ENCODE measurements around the gene PTPN23. TPM values are rescaled to one million over a fixed set of nuclear protein-coding genes. Genes with fewer than 3 reads are reported as not detected.
"Not testable (repeated sequence)": the region's sequence is repeated elsewhere in the genome, so short reads cannot be mapped to it uniquely, and the experiment has no call there.

PTPN23 gene
- total RNA-seq, 3 donors from 2014 or later = 14.3 to 23.3 (median 18.4) TPM

DNA sequence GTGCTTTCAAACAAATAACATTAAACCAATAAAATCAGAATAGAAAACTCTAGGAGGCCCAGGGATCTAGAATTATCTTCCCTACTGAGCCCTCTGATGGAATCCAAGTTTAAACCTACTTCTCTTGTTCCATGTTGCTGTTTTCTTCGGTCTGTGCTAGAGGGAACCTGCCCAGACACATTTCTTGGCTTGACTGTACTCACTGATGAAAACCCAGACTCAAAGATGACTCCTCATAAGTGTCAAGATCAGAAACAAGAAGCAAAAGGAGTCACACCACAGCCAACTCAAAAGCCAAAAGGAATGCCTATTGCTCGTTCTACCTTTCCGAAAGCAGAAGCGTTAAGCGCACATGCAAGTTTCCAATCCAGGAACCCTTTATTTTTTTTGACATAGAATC, 63.3 kb downstream of the PTPN23 start:
- Histone ChIP-seq H3K9me3 (no peaks in the 10 kb centered on the region), H3K36me3 (no peaks in the 10 kb centered on the region), H3K4me3 (no peak overlapping the region), H3K4me1 (peaks cover 0 to 18% of the 10 kb centered on the region in 2 donors), H3K27ac (peak overlapping the region; percentile 91 to 92), H3K27me3 (no peaks in the 10 kb centered on the region)
- TF ChIP-seq POLR2AphosphoS5 (IDR thresholded peaks at IDR 0.05) (no peak), POLR2A (IDR thresholded peaks at IDR 0.05) (no peak)
- TF ChIP-seq, protein P1, sequence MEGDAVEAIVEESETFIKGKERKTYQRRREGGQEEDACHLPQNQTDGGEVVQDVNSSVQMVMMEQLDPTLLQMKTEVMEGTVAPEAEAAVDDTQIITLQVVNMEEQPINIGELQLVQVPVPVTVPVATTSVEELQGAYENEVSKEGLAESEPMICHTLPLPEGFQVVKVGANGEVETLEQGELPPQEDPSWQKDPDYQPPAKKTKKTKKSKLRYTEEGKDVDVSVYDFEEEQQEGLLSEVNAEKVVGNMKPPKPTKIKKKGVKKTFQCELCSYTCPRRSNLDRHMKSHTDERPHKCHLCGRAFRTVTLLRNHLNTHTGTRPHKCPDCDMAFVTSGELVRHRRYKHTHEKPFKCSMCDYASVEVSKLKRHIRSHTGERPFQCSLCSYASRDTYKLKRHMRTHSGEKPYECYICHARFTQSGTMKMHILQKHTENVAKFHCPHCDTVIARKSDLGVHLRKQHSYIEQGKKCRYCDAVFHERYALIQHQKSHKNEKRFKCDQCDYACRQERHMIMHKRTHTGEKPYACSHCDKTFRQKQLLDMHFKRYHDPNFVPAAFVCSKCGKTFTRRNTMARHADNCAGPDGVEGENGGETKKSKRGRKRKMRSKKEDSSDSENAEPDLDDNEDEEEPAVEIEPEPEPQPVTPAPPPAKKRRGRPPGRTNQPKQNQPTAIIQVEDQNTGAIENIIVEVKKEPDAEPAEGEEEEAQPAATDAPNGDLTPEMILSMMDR (IDR thresholded peaks at IDR 0.05) = no peak
- intact Hi-C loops (cut with DNase I; ENCODE audit: low total_unique reads) = no loop called here
- DNase-seq (ENCODE audit: low spot score in 2 of 2) = peak in 1 of 2 donors; percentile 28

DNA sequence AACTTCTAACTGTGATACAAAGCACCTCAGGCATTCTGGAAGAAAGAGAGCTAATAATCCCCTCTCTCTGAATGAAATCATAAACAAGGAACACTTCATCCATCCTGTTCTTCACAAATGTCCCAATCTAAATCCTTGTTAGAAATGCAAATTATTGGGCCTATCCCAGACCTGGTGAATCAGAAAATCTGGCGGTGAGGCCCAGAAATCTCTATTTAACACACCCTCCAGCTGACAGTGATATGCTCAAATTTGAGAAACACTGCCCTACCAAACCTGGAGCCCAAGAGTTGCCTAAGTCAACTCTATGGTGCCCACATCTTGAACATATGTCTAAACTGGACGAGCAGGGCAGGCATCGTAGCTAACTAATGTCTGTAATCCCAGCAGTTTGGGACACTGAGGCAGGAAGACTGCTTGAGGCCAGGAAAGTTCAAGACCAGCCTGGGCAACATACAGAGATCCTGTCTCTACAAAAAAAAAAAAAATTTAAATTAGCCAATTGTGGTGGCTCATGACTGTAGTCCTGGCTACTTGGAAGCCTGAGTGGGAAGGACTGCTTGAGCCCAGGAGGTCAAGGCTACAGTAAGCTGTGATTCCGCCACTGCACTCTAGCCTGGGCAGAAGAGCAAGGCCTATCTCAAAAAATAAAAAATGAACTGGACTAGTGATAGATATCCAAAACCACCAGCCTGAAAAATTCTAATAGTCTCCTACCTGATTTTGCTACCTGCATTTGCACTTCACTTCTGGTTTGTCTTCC, 71.8 kb downstream of the PTPN23 start:
- no peak overlapping the region for H3K4me3 ChIP-seq
- TF ChIP-seq, protein P1 (IDR thresholded peaks at IDR 0.05) = no peak
- peak in 1 of 2 donors; percentile 14 for DNase-seq (ENCODE audit: low spot score in 2 of 2)
- H3K9me3 ChIP-seq = no peaks in the 10 kb centered on the region
- H3K4me1 ChIP-seq = no peaks in the 10 kb centered on the region
- intact Hi-C loops (cut with DNase I; ENCODE audit: low total_unique reads) = no loop called here
- H3K27me3 ChIP-seq = no peaks in the 10 kb centered on the region
- no peaks in the 10 kb centered on the region for H3K36me3 ChIP-seq
- no peak overlapping the region for H3K27ac ChIP-seq

DNA sequence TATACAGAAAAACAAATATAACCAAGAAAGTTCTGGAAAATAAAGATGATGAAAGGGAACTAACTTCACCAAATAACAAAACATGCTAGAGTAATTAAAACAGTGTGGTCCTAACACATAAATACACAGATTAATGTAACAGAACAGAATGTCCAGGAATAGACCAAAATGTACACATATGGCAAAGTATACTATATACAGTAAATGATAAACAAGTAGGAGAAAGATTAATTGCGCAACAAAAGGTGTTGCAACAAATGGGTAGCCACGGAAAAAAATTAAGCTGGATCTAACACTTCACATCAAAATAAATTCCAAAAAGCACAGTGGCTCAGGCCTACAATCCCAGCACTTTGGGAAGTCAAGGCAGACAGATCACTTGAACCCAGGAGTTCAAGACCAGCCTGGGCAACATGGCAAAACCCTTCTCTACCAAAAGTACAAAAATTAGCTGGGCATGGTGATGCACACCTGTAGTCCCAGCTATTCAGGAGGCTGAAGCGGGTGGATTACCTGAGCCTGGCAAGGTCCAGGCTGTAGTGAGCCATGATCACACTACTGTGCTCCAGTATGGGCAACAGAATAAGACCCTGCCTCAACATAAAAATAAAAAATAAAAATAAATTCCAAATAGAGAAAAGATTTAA, 75.1 kb downstream of the PTPN23 start:
- Histone ChIP-seq H3K9me3 (no peaks in the 10 kb centered on the region), H3K36me3 (no peaks in the 10 kb centered on the region), H3K4me1 (no peaks in the 10 kb centered on the region), H3K27ac (peak overlapping the region in 1 of 2 donors; percentile 62), H3K4me3 (no peak overlapping the region), H3K27me3 (no peaks in the 10 kb centered on the region)
- intact Hi-C loops (cut with DNase I; ENCODE audit: low total_unique reads) = no loop called here
- no peak for TF ChIP-seq POLR2A (IDR thresholded peaks at IDR 0.05)
- TF ChIP-seq, protein P1 (IDR thresholded peaks at IDR 0.05) = no peak
- TF ChIP-seq POLR2AphosphoS5 (IDR thresholded peaks at IDR 0.05) = no peak
- DNase-seq (ENCODE audit: low spot score in 2 of 2) = peak in 1 of 2 donors; percentile 12

DNA sequence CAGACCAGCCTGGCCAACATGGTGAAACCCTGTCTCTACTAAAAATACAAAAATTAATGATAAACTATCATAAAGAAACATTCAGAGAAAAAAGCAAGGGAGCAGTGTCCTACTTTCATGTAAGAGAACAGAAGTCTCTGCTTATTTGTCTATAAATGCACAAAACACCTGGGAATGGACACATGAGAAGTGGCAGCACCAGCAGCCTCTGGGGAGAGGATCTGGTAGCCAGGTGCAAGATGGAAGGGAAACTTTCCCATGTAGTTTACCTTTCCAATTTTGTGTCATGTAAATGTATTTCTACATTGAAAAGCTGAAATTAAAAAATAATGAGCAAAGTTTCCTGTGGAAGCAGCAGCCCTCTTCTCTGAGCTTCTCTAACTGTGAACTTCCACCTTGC, 76.2 kb downstream of the PTPN23 start:
- H3K27ac ChIP-seq = no peak overlapping the region
- no peaks in the 10 kb centered on the region for H3K36me3 ChIP-seq
- intact Hi-C loops (cut with DNase I; ENCODE audit: low total_unique reads) = no loop called here
- no peaks in the 10 kb centered on the region for H3K27me3 ChIP-seq
- DNase-seq (ENCODE audit: low spot score in 2 of 2) = no peak
- H3K4me3 ChIP-seq = no peak overlapping the region
- TF ChIP-seq POLR2A (IDR thresholded peaks at IDR 0.05) (no peak), POLR2AphosphoS5 (IDR thresholded peaks at IDR 0.05) (no peak)
- no peaks in the 10 kb centered on the region for H3K9me3 ChIP-seq
- H3K4me1 ChIP-seq = no peaks in the 10 kb centered on the region

DNA sequence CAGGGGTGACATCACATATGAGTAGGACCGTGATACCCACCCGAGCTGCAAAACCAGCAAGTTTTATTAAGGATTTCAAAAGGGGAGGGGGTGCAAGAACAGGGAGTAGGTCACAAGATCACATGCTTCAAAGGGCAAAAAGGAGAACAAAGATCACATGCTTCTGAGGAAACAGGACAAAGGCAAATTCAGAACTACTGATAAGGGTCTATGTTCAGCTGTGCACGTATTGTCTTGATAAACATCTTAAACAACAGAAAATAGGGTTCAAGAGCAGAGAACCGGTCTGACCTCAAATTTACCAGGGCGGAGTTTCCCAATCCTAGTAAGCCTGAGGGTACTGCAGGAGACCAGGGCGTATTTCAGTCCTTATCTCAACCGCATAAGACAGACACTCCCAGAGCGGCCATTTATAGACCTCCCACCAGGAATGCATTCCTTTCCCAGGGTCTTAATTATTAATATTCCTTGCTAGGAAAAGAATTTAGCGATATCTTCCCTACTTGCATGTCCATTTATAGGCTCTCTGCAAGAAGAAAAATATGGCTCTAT, 78.8 kb downstream of the PTPN23 start:
- H3K27me3 ChIP-seq; H3K4me3 ChIP-seq; intact Hi-C loops (cut with DNase I; ENCODE audit: low total_unique reads); H3K4me1 ChIP-seq; H3K9me3 ChIP-seq; H3K27ac ChIP-seq; H3K36me3 ChIP-seq: not testable (repeated sequence)
- peak in 1 of 2 donors; percentile 5 for DNase-seq (ENCODE audit: low spot score in 2 of 2)

Other genes with a start within 250 kb of the PTPN23 start
- gene SETD2, start 216.9 kb upstream of the PTPN23 start, total RNA-seq = 10 to 100 TPM; 59.8 to 87.8 (median 74.4) TPM
- gene KIF9, start 98.2 kb upstream of the PTPN23 start, total RNA-seq = 10 to 100 TPM in 1 of 3 donors, 1 to 10 TPM in 2; 4.5 to 10.7 (median 9.5) TPM
- 10 to 100 TPM; 12.5 to 14.5 (median 14.1) TPM for gene KLHL18, start 98.1 kb upstream of the PTPN23 start, total RNA-seq
- gene SCAP, start 94.9 kb downstream of the PTPN23 start, total RNA-seq = 10 to 100 TPM; 54.7 to 78.0 (median 72.7) TPM
- 10 to 100 TPM; 21.8 to 28.5 (median 22.3) TPM for gene ELP6, start 132.7 kb downstream of the PTPN23 start, total RNA-seq
- under 1 TPM; 0.44 to 0.98 (median 0.96) TPM for gene CSPG5, start 197.8 kb downstream of the PTPN23 start, total RNA-seq

Data from breast epithelium (tissue), 4 donors.